Measurements from ENCODE around the gene TSKS.

The TSKS gene

DNA sequence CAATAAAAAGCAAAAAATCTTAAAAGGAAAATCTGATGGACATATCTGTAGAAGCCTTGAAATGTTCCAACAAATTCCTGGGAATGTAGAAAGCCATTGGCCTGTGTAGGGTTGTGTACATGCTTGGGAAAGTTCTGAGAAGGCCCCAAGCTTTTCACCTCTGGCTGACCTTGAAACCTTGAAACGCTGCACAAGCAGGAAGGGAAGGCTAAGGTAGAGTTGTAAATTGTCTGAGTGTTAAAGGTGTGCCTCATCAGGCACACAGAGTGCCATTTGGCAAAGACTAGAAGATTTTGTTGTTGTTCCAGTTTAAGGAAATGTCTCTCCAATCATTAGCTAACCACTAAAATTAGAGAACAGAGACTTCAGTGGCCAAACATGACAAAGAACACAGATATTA lies 10.4 kb downstream of the TSKS start:
- Histone ChIP-seq H3K27ac (ENCODE audit: low read depth in 2 of 2, low read length in 2 of 2) (no peak overlapping the region), H3K9me3 (ENCODE audit: control insufficient read depth in 2 of 2, low read length in 2 of 2) (peaks cover 0 to 3% of the 10 kb centered on the region in 2 donors), H3K4me1 (ENCODE audit: control insufficient read depth in 2 of 2, insufficient read depth in 2 of 2, low read length in 2 of 2) (no peaks in the 10 kb centered on the region), H3K36me3 (ENCODE audit: control insufficient read depth in 2 of 2, insufficient read depth in 2 of 2, low read length in 2 of 2) (no peaks in the 10 kb centered on the region), H3K9ac (ENCODE audit: low read depth in 1 of 2, low read length in 2 of 2) (no peak overlapping the region), H3K4me3 (ENCODE audit: low read length in 2 of 2) (no peak overlapping the region), H3K27me3 (ENCODE audit: control insufficient read depth in 2 of 2, insufficient read depth in 2 of 2, low read length in 2 of 2) (no peaks in the 10 kb centered on the region)

DNA sequence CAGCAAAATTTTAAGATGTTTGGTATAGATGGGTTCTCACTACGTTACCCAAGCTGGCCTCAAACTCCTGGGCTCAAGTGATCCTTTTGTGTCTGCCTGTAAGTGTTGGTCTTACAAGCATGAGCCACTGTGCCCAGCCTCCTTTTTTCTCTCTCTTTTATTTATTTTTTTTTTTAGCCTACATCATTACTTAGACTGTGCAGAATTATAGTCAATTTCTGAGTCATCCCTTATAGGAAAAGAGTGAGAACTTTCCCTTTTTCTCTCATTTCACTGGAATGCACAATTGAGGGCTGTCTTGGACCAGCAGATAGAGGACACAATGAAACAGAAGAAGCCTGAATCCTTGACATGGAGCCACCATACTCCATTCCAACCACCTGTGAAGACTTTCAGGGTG lies 13.3 kb downstream of the TSKS start:
- H3K27ac ChIP-seq (ENCODE audit: low read depth in 2 of 2, low read length in 2 of 2), result no peak overlapping the region
- H3K9me3 ChIP-seq (ENCODE audit: control insufficient read depth in 2 of 2, low read length in 2 of 2), result peaks cover 0 to 3% of the 10 kb centered on the region in 2 donors
- H3K36me3 ChIP-seq (ENCODE audit: control insufficient read depth in 2 of 2, insufficient read depth in 2 of 2, low read length in 2 of 2), result no peaks in the 10 kb centered on the region
- no peaks in the 10 kb centered on the region for H3K27me3 ChIP-seq (ENCODE audit: control insufficient read depth in 2 of 2, insufficient read depth in 2 of 2, low read length in 2 of 2)
- no peak overlapping the region for H3K9ac ChIP-seq (ENCODE audit: low read depth in 1 of 2, low read length in 2 of 2)
- no peaks in the 10 kb centered on the region for H3K4me1 ChIP-seq (ENCODE audit: control insufficient read depth in 2 of 2, insufficient read depth in 2 of 2, low read length in 2 of 2)
- no peak overlapping the region for H3K4me3 ChIP-seq (ENCODE audit: low read length in 2 of 2)

DNA sequence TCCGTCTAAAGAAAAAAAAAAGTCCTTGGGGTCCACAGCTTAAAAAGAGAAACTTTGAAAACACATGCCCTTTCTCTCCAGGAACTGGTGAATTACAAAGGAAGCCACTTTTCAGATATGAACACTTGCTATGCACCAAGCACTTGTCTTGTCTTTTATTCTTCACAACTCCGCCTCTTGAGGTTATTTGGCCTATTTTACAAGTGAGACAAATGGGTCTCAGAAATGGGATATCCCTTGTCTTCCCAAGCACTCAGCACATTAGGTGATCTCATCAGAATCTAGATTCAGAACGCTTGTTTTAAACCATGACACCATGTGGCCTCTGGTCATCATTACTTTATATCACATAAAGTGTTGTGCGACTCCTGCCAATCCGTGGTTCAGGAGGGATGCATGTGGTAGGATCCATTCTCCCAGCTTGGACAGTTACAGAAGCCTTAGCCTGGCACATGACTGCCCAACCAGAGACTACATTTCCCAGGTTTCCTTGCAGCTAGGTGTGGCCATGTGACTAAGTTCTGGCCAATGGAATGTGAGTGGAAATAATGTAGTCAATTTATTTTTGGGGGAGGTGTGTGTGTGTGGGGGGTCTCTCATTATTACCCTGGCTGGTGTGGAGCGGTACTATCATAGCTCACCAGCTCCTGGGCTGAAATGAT lies 13.9 kb downstream of the TSKS start:
- no peak overlapping the region for H3K27ac ChIP-seq (ENCODE audit: low read depth in 2 of 2, low read length in 2 of 2)
- H3K9ac ChIP-seq (ENCODE audit: low read depth in 1 of 2, low read length in 2 of 2), result no peak overlapping the region
- no peaks in the 10 kb centered on the region for H3K27me3 ChIP-seq (ENCODE audit: control insufficient read depth in 2 of 2, insufficient read depth in 2 of 2, low read length in 2 of 2)
- no peak overlapping the region for H3K4me3 ChIP-seq (ENCODE audit: low read length in 2 of 2)
- H3K9me3 ChIP-seq (ENCODE audit: control insufficient read depth in 2 of 2, low read length in 2 of 2), result peaks cover 0 to 3% of the 10 kb centered on the region in 2 donors
- no peaks in the 10 kb centered on the region for H3K4me1 ChIP-seq (ENCODE audit: control insufficient read depth in 2 of 2, insufficient read depth in 2 of 2, low read length in 2 of 2)
- H3K36me3 ChIP-seq (ENCODE audit: control insufficient read depth in 2 of 2, insufficient read depth in 2 of 2, low read length in 2 of 2), result no peaks in the 10 kb centered on the region

DNA sequence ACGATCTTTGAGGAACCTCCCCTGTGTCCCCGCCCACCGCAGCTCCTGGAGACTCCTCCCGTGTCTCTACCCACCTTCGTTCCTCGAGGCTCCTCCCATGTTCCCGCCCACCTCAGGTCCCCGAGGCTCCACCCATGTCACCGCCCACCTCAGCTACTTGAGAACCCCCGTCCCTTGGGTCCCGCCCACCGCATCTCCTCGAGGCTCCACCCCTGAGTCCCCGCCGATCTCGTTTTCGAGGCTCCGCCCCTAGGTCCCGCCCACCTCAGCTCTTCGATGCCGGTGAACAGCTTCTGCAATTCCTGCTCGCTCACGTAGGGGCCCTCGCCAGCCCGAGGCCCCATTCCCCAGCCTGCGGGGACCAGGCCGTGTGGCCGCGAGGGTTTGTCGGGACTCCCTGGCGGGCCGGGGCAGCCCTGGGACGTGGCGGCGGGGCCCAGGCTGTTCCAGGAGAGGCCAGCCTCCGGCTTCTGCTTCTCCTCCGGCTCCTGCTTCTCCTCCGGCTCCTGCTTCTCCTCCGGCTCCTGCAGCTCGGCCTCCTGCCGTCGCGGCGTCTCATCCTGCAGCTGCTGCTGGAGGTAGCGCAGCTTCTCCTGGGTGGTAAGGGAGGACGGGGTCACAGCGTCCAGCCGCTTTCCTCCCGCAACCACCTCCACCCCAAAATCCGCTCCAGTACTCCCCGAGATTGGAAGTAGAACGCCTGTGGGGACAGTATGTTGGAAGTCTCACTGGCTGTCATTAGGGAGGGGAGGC lies 16.7 kb downstream of the TSKS start:
- H3K4me3 ChIP-seq (ENCODE audit: low read length in 2 of 2), result no peak overlapping the region
- H3K27me3 ChIP-seq (ENCODE audit: control insufficient read depth in 2 of 2, insufficient read depth in 2 of 2, low read length in 2 of 2), result no peaks in the 10 kb centered on the region
- no peak overlapping the region for H3K27ac ChIP-seq (ENCODE audit: low read depth in 2 of 2, low read length in 2 of 2)
- no peaks in the 10 kb centered on the region for H3K9me3 ChIP-seq (ENCODE audit: control insufficient read depth in 2 of 2, low read length in 2 of 2)
- no peaks in the 10 kb centered on the region for H3K36me3 ChIP-seq (ENCODE audit: control insufficient read depth in 2 of 2, insufficient read depth in 2 of 2, low read length in 2 of 2)
- H3K4me1 ChIP-seq (ENCODE audit: control insufficient read depth in 2 of 2, insufficient read depth in 2 of 2, low read length in 2 of 2), result no peaks in the 10 kb centered on the region
- H3K9ac ChIP-seq (ENCODE audit: low read depth in 1 of 2, low read length in 2 of 2), result no peak overlapping the region

DNA sequence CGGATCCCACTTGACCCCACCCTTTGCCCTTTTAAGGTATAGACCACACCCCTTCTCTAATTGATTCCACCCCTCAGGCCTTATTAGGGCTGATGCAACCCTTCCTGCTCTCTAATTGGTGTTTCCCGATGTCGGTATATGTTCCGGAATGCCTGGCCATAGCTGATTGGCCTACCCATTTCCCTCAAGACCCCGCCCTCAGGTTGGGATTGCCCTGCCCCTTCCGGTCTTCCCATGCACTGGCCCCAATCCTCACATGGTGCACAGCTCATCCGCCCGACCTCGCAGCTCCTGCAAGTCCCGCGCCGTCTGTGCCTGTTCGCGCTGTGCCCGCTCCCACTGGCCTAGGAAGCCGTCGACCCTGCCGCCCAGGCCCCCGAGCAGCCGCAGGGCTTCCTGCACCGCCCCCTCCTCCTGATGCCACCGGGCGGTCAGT lies 18.1 kb downstream of the TSKS start:
- Histone ChIP-seq H3K9me3 (ENCODE audit: control insufficient read depth in 2 of 2, low read length in 2 of 2) (no peaks in the 10 kb centered on the region), H3K27ac (ENCODE audit: low read depth in 2 of 2, low read length in 2 of 2) (no peak overlapping the region), H3K36me3 (ENCODE audit: control insufficient read depth in 2 of 2, insufficient read depth in 2 of 2, low read length in 2 of 2) (no peaks in the 10 kb centered on the region), H3K4me1 (ENCODE audit: control insufficient read depth in 2 of 2, insufficient read depth in 2 of 2, low read length in 2 of 2) (no peaks in the 10 kb centered on the region), H3K9ac (ENCODE audit: low read depth in 1 of 2, low read length in 2 of 2) (no peak overlapping the region), H3K27me3 (ENCODE audit: control insufficient read depth in 2 of 2, insufficient read depth in 2 of 2, low read length in 2 of 2) (no peaks in the 10 kb centered on the region), H3K4me3 (ENCODE audit: low read length in 2 of 2) (no peak overlapping the region)

DNA sequence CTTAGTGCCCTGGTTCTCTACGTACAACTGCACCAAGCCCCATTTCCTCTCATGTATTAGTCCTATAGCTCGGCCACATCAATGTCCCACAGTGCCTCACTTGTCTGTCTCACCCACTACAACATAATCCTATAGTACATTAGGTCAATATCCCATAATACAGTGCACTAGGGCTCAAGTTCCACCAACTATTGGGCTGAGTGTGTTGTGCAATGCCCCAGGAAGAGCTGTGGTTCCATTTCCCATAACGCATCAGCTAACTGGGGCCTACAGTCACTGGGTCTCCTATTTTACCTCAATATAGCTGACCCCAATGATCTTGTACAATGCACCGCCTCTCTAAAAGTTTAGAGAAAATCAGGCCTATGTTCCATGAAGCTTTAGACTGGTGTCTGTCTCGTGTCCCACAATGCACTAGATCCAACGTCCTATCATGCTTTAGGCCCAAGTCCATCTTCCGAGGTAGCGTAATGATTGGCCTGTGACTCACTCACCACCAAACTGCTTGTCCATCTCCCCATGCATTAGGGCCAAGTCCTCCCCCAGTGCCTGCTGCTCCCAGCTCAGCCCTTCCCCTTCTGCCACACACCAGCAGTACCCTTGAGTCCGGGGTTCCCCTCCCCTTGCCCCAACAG lies 21.8 kb downstream of the TSKS start:
- H3K9me3 ChIP-seq (ENCODE audit: control insufficient read depth in 2 of 2, low read length in 2 of 2), result no peaks in the 10 kb centered on the region
- no peaks in the 10 kb centered on the region for H3K27me3 ChIP-seq (ENCODE audit: control insufficient read depth in 2 of 2, insufficient read depth in 2 of 2, low read length in 2 of 2)
- H3K36me3 ChIP-seq (ENCODE audit: control insufficient read depth in 2 of 2, insufficient read depth in 2 of 2, low read length in 2 of 2), result no peaks in the 10 kb centered on the region
- no peak overlapping the region for H3K4me3 ChIP-seq (ENCODE audit: low read length in 2 of 2)
- H3K27ac ChIP-seq (ENCODE audit: low read depth in 2 of 2, low read length in 2 of 2), result no peak overlapping the region
- no peak overlapping the region for H3K9ac ChIP-seq (ENCODE audit: low read depth in 1 of 2, low read length in 2 of 2)
- H3K4me1 ChIP-seq (ENCODE audit: control insufficient read depth in 2 of 2, insufficient read depth in 2 of 2, low read length in 2 of 2), result no peaks in the 10 kb centered on the region

DNA sequence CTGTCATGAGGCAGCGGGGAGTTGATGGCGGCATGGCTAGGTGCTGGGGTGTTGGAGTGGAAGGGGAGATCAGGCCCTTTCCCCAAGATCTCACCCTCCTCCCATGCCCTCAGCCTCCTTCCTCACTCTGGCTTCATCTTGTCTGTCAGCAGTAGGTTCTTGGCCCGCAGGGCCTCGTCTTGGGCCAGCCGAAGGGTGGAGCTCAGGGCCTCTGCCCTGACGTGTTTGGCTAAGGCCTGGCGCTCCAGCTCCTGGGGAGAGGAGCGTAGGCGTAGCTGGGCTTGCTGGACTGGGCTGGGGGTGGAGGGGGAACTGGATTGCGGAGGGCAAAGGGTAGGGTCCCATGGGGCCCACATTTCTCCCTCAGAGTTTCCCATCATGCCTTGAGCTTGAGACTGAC lies 23.2 kb downstream of the TSKS start:
- H3K9me3 ChIP-seq (ENCODE audit: control insufficient read depth in 2 of 2, low read length in 2 of 2), result no peaks in the 10 kb centered on the region
- no peak overlapping the region for H3K27ac ChIP-seq (ENCODE audit: low read depth in 2 of 2, low read length in 2 of 2)
- no peaks in the 10 kb centered on the region for H3K27me3 ChIP-seq (ENCODE audit: control insufficient read depth in 2 of 2, insufficient read depth in 2 of 2, low read length in 2 of 2)
- no peaks in the 10 kb centered on the region for H3K36me3 ChIP-seq (ENCODE audit: control insufficient read depth in 2 of 2, insufficient read depth in 2 of 2, low read length in 2 of 2)
- H3K4me3 ChIP-seq (ENCODE audit: low read length in 2 of 2), result no peak overlapping the region
- no peak overlapping the region for H3K9ac ChIP-seq (ENCODE audit: low read depth in 1 of 2, low read length in 2 of 2)
- H3K4me1 ChIP-seq (ENCODE audit: control insufficient read depth in 2 of 2, insufficient read depth in 2 of 2, low read length in 2 of 2), result no peaks in the 10 kb centered on the region

DNA sequence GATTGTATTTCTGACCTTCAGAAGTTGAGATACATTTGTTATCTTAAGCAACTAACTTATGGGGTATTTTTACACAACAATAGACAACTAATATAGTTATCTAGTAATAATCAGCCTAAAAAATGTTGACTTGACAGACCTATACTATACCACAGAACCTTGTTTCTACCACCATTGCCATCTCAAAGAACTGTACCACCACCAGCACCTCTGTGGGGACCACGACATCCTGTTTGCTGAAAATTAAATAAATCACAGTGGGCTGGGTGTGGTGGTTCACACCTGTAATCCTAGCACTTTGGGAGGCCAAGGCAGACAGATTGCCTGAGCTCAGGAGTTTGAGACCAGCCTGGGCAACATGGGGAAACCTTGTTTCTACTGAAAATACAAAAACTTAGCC lies 24.0 kb downstream of the TSKS start:
- Histone ChIP-seq H3K9ac (ENCODE audit: low read depth in 1 of 2, low read length in 2 of 2) (no peak overlapping the region), H3K4me3 (ENCODE audit: low read length in 2 of 2) (no peak overlapping the region), H3K27me3 (ENCODE audit: control insufficient read depth in 2 of 2, insufficient read depth in 2 of 2, low read length in 2 of 2) (no peaks in the 10 kb centered on the region), H3K36me3 (ENCODE audit: control insufficient read depth in 2 of 2, insufficient read depth in 2 of 2, low read length in 2 of 2) (no peaks in the 10 kb centered on the region), H3K4me1 (ENCODE audit: control insufficient read depth in 2 of 2, insufficient read depth in 2 of 2, low read length in 2 of 2) (no peaks in the 10 kb centered on the region), H3K9me3 (ENCODE audit: control insufficient read depth in 2 of 2, low read length in 2 of 2) (no peaks in the 10 kb centered on the region), H3K27ac (ENCODE audit: low read depth in 2 of 2, low read length in 2 of 2) (no peak overlapping the region)

DNA sequence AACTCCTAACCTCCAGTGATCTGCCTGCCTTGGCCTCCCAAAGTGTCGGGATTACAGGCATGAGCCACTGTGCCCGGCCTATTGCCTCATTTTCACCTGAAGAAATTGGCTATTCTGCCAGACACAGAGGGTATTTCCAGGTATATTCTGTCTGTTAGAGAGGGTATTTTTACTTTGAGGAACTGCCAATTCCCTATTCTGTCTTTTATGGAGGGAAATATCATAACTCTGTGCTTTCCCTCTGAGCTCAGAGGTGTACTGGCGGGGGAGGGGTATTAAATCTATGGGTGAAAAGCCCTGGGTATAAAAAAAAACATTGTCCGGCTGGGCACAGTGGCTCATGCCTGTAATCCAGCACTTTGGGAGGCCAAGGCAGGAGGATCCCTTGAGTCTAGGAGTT lies 24.8 kb downstream of the TSKS start:
- Histone ChIP-seq H3K36me3 (ENCODE audit: control insufficient read depth in 2 of 2, insufficient read depth in 2 of 2, low read length in 2 of 2) (no peaks in the 10 kb centered on the region), H3K9ac (ENCODE audit: low read depth in 1 of 2, low read length in 2 of 2) (no peak overlapping the region), H3K27me3 (ENCODE audit: control insufficient read depth in 2 of 2, insufficient read depth in 2 of 2, low read length in 2 of 2) (no peaks in the 10 kb centered on the region), H3K9me3 (ENCODE audit: control insufficient read depth in 2 of 2, low read length in 2 of 2) (no peaks in the 10 kb centered on the region), H3K4me3 (ENCODE audit: low read length in 2 of 2) (no peak overlapping the region), H3K4me1 (ENCODE audit: control insufficient read depth in 2 of 2, insufficient read depth in 2 of 2, low read length in 2 of 2) (no peaks in the 10 kb centered on the region), H3K27ac (ENCODE audit: low read depth in 2 of 2, low read length in 2 of 2) (no peak overlapping the region)

DNA sequence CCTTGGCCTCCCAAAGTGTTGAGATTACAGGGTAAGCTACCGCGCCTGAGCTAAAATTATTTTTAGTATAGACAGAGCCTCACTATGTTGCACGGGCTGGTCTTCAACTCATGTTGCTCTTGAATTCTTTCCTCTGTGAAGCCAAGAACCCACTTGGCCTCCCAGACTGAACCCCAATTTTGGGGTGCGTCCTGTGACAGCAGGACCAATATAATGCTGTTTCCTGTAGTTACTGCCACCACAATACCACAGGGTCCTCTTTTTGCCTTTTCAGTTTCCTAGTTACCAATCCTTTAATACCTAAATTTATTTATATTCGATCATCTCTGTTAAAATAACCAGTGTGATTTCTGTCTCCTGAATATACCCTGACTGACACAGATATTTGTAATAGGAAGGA lies 32.9 kb downstream of the TSKS start:
- Histone ChIP-seq H3K27me3 (ENCODE audit: control insufficient read depth in 2 of 2, insufficient read depth in 2 of 2, low read length in 2 of 2) (no peaks in the 10 kb centered on the region), H3K36me3 (ENCODE audit: control insufficient read depth in 2 of 2, insufficient read depth in 2 of 2, low read length in 2 of 2) (no peaks in the 10 kb centered on the region), H3K27ac (ENCODE audit: low read depth in 2 of 2, low read length in 2 of 2) (no peak overlapping the region), H3K4me1 (ENCODE audit: control insufficient read depth in 2 of 2, insufficient read depth in 2 of 2, low read length in 2 of 2) (no peaks in the 10 kb centered on the region), H3K9ac (ENCODE audit: low read depth in 1 of 2, low read length in 2 of 2) (no peak overlapping the region), H3K9me3 (ENCODE audit: control insufficient read depth in 2 of 2, low read length in 2 of 2) (no peaks in the 10 kb centered on the region), H3K4me3 (ENCODE audit: low read length in 2 of 2) (no peak overlapping the region)
